ENCODE measurements around the gene CASP2.

GRCh38 chr7:143318661-143319060, 30.5 kb downstream of the CASP2 start:
- TF ChIP-seq CTCF (IDR thresholded peaks at IDR 0.05) (no peak), POLR2A (IDR thresholded peaks at IDR 0.05) (no peak)

All from tibial nerve (tissue), 3 donors.